CD4-positive, alpha-beta T cell treated with Interleukin-2 at 100 ng/mL for 4 hours (primary cell): ENCODE results near the gene SIM1.
"Not testable (repeated sequence)": the region's sequence is repeated elsewhere in the genome, so short reads cannot be mapped to it uniquely, and the experiment has no call there.

Source experiments
- DNase-seq: peaks from one replicate; pipeline ENCODE4 v3.0.0-alpha.2; 2020; ENCODE audit warnings: low spot score

Gene SIM1

DNA sequence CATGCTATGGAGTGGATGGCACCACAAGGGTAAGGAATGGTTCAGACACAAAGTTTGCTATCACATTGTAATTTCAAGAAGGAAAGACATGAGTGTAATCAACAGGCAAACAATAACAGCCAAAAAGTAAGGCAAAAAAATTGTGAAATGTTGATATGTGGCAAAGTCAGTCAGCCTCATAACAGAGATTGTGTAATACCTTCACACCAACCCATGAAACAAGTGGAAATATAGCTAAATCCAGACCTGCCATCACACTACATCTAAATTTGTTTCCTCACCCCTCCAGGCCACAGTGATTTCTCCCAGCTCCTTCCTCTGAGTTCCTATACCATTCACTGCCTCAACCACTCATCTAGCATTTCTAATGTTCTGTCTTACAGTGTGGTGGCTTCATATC lies 37.3 kb downstream of the SIM1 start:
- DNase-seq: no peak

DNA sequence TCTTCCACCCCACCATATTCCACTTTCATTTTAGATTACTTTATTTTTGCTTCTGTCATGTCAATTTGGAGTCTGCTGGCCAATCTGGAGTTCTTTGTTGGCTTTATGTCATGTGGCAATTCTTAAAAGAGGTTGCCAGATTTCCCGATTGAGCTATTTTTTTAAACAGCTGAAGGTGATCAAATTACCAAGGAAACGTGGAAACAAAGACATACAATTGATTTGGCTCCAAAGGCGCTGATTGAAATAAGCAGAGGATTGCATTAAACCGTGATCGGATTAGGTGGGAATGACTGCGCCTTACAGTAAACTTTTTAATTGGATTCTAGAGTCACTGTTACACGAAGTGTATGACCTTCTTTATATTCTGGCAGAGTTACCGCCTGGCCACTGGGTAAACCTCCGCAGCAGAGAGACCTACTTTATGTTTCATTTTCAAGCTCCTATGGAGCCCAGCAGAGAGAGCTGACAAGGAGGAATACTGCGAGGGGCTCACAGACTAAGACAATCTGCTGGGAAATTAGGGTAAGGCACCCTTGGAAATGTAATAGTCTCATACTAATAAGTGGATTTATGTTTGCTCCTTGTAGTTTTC lies 37.9 kb downstream of the SIM1 start:
- DNase-seq: no peak

DNA sequence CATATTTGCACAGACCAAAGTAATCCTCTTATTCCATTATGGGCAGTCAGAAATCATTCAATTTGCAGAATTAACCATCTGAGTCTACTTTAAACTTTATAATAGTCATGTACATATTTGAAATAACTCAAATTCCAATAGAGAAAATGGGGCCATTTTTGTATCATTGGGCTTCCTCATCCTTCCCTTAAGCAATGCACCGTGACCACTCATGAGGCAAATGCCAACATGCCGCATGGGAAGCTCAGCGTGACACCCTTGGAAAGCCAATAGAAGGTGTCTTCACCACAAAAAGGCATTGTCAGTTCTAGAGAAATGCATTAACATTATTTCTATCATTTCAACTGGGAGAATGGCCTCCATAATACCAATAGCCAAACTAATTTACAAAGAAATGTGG lies 38.5 kb downstream of the SIM1 start:
- DNase-seq: no peak

DNA sequence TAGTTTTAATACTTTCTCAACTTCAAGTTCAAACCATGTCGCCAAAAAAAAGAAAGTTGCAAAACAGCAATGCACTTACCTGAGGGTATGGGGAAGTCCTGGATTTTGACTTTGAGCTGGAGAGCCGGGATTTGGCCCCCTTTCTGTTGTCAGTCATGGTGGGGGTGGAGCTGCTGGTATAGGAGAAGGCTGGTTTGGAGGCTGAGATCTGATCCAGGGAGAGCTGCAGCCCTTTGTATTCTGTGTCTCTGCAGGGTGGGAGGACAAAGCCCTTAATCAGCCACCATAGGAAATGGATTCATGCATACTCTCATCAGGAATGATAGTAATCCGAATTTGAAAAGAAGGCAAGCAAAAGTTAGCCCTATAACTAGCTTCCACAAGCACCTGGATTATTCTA lies 44.0 kb downstream of the SIM1 start:
- DNase-seq: no peak

DNA sequence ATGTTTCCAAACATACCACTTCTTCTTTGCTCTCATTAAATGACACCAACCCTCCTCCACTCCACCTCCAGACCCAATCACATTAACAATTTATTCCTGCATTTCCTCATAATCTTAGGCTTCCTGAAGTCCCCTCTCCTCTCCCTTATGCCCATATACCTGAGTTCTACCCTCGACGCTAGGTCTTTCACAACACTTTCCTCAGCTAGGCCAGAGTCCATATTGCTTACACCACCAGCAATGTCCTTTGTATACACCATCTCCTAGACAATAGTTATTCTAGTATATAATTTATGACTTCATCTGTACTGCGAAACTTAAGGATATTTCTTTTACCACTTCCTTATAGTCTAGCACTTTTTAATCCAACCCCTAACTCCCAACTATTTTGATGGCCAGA lies 47.7 kb downstream of the SIM1 start:
- no peak for DNase-seq

DNA sequence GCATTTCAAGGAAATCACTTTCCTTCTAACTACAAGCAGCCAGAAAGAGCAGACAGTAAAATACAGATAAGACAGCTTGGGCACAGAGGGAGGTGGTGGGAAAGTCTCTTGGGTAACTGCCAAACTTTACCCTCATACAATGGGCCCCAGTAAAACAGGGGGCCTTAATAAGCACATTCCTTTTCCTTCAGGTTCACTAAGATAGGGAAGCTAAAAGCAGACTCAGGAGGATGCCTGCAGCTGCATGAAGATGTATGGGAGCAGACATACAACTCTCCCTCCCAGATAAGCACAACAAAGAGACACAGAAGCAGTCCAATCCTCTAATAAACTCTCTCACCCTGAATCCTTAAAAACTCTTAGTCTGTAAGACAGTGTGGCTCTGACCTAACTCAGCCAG lies 49.0 kb downstream of the SIM1 start:
- DNase-seq: no peak

DNA sequence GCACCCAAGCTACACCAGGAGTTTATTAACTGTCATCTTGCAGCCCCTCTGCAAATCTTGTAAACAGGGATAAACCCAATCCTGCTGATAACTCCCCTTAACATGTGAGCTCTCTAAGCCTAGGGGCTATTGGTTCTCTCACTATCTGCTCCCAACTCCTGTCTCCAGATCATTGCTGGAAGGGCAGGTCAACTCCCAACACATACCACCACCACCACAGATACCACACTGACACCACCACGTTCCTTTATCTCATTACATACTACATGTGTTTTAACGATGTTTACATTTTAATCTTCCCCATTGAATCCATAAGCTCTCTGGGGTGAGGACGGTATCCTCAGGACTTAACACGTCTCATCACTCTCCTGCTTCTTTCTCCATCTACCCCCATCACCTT lies 51.8 kb downstream of the SIM1 start:
- no peak for DNase-seq

DNA sequence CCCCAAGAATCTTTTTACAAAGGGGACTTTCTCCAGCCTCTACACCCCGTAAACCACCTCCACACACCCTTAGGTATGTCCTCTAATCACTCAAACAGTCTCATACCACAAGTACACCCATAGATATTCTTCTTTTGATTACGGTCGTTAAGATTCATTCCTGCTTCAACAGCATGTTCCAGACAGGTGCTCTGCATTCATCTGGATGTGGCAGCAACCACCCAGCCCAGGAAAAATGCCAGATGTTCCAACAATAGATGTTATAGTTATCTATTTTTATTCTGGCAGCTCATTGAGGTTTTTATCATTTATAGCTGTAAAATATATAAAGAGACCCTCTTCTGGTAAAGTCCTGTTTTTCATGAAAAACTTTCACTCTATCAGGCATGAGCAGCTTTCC lies 60.7 kb downstream of the SIM1 start:
- no peak for DNase-seq

DNA sequence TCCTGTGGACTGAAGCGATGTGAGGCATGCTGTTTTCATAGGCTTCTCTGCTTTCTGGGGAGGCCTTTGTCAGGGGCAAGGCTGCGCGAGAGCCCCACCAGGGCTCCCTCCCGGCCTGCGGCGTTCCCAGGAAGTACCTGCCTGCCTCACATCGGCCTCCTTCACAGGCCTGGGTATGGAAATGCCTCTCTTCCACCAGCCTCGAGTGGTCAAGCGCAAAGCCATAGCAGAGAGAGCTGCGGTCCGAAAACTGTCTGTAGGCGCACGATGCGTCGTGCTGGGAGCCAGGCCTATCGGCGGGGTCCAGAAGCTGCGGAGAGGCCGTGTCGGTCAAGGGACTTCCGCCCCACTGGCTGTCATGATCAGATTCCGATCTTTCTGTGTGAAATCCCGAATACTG lies 71.2 kb downstream of the SIM1 start:
- DNase-seq: no peak

DNA sequence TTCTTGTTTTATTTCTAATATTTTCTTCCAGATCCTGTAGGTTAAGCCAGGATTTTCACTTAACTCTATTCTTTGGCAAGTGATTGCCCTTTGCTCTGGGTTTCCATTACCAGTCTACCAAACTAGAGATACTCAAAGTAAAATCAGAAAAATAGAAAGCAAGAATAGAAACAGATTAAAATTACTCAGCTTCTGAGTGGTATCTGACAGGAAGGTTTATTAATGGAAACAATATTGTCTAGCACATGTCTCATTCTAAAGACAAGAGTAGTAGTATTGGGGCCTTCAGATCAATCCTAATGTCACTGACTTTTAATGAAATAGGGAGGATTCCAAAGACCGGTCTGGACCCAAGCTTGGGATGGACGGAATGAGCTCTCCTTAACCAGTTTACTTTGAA lies 72.3 kb downstream of the SIM1 start:
- DNase-seq: no peak

DNA sequence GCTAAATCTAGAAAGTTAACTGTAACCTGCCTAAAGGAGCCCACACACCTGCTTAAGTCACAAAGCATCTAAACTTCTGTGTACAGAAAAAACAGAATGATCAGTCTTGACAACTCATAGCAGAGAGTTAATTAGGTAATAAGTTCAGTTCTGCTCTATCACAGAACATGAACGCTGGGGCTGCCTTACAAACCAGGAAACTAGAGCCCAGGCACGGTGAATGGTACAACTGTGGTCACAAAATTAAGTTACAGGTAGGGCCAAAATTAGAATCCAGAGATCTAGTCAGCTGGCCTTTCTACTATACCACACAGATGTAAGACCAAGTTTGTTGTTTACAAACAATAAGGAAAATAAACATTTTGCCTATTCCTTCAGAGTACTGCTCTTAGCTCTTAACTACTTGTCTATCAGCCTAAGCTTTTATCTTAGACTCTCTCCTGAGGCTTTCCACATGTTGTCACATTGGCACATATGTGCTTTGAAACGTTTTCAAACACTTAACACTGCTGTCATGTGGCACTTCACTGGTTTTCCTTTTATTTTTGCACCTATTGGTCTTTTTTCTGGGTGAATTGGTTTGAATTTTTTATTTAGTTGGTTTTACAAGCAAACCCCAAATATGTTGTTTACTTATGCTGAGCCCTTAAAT lies 75.7 kb downstream of the SIM1 start:
- no peak for DNase-seq

DNA sequence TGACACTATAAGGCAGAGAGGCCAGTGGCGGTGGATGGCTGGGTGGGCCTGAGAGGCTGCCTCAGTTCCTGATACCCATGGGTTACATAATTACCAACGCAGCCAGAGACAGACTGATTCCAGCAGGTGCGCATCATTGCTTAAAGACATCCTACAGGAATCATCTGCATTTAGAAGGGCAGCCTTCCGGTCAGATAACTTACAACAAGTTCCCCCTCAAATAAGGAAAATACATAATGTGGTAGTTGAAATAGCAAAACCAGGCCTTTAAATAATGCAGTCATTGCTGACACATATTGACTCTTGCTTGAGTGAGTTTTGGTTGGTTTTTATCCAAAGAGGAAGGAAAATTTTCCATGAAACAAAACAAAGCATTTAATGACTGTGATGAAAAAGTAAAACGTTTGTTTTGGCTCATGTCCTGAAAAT lies 81.9 kb downstream of the SIM1 start:
- DNase-seq: no peak

DNA sequence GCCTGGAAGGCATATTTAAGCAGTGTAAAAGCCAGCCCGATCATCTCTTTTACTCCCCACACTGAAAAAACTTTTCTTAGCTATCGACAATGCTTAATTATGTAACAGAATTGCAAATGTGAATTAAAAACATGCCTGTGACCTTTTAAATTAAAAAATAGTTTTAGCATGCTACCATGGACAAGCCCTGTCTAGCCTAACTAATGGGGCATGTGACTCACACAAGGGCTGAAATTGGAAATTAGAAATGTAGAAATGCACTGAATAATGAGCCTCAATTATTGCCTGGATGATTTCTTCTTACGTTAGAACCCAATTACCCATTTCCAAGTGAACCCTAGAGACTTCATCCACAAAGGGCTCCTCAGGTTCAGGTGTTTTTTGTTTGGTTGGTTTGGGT lies 82.7 kb downstream of the SIM1 start:
- no peak for DNase-seq

DNA sequence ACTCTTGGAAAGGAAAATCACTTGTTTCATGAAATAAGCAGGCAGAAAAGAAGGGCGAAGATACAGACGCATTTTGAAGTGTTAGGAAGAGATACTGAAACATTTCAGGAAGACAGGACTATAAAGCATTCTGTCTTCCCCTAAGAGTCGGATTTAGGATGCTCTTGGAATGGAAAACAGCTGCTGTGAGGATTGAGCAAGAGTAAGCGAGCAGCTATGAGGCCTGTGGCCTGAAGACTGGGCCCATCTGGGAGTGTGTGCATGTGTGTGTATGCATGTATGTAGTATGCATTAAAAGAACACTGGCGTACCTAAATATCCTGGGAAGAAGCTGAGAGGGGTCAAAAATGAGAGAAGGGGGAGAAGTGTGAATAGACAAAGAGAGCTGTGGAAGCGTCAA lies 83.6 kb downstream of the SIM1 start:
- no peak for DNase-seq

DNA sequence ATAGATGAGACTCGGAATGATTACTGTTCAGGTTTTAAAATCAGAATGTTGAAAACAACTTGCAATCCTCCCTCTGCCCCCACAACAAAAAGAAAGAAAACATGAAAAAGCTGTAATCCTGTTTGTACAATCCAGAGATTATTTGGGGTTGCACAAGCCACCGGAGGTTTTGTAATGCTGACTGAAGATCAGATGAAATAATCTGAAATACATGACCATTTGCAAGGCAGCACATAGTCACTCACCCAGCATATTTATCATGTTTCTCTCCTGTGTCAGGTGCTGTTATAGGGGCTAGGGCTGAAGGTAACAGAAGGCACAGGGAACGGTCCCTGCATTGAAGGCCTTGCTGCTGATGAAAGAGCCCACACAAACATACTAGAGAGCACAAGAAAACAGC lies 85.3 kb downstream of the SIM1 start:
- no peak for DNase-seq

DNA sequence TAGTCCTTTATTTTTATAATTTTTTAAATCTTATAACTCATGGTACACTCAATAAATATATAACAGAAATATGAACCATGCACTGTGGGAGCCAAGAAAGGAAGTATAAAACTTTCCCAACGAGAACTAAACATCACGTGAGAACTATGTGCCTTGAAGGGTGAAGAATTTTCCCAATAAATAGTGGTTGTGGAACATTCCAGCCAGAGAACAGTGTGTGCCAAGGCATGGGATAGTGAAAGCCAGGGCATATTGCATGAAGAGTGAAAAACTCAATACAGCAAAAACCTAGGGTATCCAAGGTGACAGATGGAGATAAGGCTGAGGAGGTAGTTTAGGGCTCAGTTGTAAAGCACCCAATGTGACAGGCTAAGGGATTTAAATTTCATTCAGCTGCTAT lies 86.1 kb downstream of the SIM1 start:
- no peak for DNase-seq

DNA sequence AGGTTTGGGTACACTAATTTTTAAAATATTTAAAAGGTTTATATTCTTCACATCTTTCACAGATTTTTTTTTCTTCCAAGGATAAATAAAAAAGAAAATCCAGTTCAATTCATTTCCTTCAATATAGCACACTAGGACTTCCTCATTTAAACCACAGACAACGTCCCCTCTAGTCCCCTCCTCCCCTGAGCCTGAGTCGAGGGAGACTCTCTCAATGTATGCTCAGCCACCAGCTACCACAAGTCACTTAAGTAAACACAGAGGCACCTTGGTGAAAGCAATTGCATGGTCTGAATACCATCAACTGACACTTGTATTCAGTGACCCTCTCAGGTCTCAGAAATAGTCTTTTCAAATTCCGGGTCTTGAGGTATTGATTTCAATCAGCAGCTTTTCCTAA lies 88.6 kb downstream of the SIM1 start:
- no peak for DNase-seq

DNA sequence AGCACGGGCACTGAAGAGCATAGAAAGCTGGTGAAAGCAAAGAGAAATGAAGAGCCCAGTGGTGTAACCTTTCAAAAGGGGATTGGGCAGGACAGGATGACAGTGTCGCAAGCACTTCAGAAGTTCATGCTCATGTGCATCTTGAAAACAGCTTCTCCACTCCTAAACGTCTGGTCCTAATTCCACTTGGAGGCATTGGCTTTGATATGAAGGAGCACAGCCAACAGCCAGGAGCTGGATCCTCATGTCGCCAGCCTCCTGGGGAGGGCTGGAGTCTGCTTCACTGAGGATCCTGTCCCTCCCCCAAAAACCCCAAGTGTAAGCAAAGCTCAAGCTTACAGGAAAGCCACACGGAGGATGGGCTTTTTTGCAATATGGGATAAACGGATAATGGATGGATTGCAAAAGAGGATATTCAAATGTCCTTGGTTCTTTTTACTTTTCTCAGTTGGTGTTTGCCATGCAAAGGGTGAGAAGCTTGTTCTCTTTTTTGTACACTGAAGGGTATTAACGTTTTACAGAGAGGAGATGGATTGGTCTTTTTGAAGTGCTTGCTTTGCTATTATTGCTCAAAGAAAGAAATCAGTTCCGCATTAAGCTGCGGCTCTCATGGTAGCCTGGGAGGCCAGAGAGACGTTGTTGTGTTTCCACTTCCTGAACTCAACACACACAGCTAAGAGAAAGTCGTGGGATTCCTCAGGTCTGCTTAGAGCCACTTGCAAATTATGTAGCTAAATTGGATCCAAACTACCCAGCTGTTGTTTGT lies 92.2 kb downstream of the SIM1 start:
- DNase-seq: no peak

DNA sequence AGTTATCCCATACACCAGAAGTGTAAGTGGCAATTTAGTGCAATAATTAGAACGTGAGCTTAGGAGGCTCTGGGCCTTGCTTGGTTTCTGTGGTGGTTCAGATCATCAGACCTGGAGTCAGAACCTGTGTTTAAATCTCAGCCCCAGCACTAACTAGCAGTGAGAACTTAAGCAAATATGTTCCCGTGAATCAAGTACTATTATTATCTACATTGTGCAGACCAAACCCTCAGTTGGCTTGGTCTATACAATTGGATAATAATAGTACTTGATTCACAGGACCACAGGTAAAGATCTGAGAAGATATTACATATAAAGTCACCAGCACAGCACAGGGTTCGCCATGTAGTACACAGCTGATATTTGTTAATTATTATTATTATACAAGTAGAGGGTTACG lies 93.1 kb downstream of the SIM1 start:
- no peak for DNase-seq

DNA sequence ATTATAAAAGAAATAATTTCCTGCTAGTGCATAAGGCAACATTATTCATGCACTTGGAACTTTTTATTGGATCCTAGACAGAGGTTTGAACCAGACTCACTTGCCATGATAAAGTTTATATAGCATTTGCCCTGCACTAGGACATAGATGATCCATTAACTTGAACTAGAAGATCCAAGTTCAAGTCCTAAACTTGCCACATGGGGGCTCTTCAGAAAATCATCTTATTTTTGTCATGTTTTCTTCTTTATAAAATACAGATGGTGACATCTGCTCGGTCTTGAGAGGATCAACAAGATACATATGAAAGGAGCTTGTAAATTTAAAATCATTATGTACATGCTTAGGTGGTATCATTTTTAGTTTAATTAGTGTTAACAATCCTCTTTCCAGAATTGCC lies 94.5 kb downstream of the SIM1 start:
- DNase-seq: no peak

DNA sequence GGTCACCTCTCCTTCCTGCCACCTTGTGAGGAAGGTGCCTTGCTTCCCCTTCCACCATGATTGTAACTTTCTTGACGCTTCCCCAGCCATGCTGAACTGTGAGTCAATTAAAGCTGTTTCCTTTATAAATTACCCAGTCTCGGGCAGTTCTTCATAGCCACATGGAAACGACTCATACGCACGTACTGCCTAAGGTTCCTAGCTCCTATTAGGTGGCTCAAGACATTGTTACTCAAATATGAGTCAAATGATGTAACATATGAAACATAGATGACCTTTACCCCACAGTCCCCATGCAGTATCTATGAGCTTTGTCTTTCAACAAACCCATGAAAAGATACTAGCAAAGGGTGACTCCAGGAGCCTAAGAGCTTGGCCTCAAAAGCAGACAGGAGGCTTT lies 98.3 kb downstream of the SIM1 start:
- no peak for DNase-seq

DNA sequence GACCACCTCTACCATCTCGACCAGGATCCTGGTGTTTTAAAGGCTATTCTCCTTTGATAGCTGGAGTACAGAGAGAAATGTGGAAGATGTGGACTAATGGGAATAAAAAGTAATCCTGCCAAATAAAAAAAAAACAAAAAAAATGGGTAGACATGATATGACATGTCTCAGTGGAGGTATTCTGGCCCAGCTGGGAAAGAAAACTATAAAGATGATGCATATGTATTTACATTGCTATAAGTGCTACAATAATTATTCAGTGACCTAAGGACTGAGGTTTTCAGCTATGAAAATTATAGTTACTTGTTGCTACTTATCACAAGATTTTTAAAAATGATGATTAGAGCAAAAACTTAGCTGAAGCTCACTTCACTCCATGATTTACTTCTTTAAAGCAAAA lies 101.1 kb downstream of the SIM1 start:
- no peak for DNase-seq

DNA sequence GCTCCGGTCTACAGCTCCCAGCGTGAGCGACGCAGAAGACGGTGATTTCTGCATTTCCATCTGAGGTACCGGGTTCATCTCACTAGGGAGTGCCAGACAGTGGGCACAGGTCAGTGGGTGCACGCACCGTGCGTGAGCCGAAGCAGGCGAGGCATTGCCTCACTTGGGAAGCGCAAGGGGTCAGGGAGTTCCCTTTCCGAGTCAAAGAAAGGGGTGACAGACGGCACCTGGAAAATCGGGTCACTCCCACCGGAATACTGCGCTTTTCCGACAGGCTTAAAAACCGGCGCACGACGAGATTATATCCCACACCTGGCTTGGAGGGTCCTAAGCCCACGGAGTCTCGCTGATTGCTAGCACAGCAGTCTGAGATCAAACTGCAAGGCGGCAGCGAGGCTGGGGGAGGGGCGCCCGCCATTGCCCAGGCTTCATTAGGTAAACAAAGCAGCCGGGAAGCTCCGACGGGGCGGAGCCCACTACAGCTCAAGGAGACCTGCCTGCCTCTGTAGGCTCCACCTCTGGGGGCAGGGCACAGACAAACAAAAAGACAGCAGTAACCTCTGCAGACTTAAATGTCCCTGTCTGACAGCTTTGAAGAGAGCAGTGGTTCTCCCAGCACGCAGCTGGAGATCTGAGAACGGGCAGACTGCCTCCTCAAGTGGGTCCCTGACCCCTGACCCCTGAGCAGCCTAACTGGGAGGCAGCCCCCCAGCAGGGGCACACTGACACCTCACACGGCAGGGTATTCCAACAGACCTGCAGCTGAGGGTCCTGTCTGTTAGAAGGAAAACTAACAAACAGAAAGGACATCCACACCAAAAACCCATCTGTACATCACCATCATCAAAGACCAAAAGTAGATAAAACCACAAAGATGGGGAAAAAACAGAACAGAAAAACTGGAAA lies 109.7 kb downstream of the SIM1 start:
- DNase-seq: not testable (repeated sequence)
